AG20443 (cell line): ENCODE measurements around the gene AKAP5.

Source experiments
- DNase-seq: peaks from one replicate; pipeline ENCODE4 v3.0.0; 2012; ENCODE audit warnings: low spot score, mixed read lengths

Gene AKAP5, protein sequence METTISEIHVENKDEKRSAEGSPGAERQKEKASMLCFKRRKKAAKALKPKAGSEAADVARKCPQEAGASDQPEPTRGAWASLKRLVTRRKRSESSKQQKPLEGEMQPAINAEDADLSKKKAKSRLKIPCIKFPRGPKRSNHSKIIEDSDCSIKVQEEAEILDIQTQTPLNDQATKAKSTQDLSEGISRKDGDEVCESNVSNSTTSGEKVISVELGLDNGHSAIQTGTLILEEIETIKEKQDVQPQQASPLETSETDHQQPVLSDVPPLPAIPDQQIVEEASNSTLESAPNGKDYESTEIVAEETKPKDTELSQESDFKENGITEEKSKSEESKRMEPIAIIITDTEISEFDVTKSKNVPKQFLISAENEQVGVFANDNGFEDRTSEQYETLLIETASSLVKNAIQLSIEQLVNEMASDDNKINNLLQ

DNA sequence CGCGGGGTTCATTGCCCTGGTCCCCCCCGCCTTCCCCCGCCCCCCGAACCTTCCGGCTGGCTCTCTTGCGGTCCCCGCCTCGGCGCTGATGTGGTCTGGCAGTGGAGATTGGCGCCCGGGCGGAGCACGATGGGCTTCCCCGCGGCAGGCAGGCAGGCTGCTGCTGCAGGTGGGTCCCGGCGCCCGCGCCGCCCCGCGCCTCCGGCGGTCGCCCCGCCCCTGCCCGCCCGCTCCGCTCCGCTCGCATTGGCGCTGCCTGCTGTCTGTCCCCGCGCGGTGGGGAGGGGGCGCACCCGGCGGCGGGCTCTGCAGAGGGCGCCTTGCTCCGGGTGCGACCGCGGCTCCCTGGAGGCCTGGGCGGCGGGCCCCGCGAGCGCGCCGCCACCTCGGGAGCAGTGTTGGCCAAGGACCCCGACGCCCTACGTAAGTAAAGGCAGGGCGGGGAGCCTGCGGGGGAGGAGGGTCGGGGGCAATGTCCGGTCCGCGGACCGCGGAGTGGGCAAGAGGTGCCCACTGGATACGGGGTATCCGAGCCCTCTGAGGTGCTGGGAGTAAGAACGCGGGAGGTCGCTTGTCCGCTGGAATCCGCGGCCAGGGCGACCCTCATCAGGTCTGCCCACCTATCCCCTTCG is at the start of gene AKAP5:
AKAP5 (plus strand) TSS at position 309 of the 632 bp plus-strand sequence. CDS start 2,896 bp downstream, outside the sequence.
- DNase-seq = peak; percentile 77

DNA sequence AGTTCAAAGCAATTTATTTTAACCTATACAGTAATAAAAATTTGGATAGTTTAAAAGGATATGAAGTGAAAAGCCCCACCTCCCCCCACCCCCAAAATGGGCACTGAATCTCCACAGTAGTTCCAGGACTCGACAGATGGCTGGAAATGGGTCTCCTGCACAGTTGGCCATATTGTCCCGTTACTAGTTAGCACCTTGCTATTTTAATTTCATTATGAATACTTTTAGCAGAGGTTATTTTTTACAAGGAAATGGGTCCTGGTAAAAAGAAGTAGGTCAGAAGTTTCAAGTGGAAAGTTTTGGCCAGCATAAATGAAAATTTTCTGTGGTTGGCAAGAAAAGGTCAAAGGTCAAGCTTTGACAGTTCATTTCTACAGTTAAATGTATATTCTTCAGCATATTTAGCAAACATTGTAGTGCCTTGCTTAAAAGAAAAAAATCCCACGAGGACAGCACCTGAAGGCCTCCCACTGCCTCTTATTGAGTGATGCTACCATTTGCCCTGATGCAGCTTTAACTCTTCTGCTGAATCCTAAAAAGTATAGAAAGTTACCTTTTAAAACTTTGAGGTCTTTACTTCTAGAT is 48.9 kb upstream of the AKAP5 start:
- DNase-seq = no peak

DNA sequence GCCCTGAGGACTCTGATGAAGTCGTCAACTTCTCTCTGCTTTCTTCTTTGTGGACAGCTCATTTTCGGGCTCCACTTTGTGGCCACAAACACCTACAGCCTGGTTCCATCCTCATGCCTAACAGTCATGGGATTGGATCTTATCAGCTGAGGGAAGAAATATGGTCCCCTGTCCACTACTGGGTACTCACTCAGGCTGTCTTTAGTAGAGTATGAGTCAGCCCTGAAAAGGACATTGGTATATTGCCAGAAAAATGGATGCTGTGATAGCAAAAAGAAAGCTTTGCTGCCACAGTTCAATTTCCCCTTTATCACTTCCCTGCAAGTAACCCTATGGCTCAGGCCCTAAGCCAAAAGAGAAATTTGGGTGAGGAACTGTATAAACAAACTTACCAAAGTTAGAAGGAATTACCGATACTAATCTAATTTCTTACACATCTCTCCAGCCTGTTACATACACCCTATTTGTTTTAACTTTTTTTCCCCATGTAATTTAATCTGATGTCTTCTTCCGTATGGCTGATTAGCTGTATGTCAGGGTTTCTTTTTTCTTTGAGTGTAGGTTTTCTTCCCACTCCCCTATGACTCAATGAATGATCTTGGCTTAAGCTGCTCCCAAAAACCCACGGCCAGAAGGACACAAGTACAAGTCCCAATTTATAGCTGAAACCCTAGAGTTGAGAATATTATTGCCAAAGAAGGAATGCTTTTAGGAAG is 48.1 kb upstream of the AKAP5 start:
- no peak for DNase-seq

GRCh38 chr14:64417771-64418125 is 47.6 kb upstream of the AKAP5 start:
- no peak for DNase-seq

DNA sequence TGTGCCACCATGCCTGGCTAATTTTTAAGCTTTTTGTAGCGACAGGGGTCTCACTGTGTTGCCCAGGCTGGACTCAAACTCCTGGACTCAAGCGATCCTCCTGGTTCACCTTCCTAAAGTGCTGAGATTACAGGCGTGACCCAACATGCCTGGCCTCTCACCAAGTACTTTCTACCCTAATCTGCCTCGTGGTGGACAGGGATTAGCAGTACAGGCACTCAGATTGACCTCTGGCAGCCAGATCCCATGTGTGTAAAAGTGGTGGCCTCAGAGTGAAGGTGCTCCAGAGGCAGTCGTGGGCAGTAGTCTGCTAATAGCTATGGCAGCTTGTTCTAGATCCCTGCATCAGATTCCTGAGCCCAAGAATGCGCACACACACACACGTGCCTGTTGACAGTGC is 46.3 kb upstream of the AKAP5 start:
- DNase-seq = no peak

GRCh38 chr14:64421166-64421565 is 44.1 kb upstream of the AKAP5 start:
- DNase-seq = peak; percentile 32

DNA sequence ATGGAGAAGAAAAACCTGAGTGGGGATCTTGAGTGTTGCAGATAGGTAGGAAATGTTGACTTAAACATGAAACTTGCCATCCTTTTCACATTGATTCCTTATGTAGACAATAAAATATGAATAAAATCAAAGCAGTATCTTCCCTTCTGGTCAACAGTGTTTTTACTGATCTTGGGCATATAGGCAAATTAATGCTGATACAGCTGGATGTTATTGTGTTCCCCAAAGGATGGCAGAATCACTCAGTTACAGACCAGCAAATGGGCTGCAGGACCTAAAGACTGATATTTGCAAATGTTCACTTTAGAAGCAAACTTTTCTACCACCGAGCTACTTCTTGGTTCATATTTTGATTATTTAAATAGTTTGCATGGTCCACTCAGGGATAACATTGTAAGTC is 43.3 kb upstream of the AKAP5 start:
- no peak for DNase-seq

GRCh38 chr14:64422756-64423155 is 42.5 kb upstream of the AKAP5 start:
- DNase-seq = no peak

- peak; percentile 13 for DNase-seq
Measured at GRCh38 chr14:64423987-64424386, 41.3 kb upstream of the AKAP5 start.

- no peak for DNase-seq
Measured at GRCh38 chr14:64434528-64434927, 30.8 kb upstream of the AKAP5 start.

GRCh38 chr14:64438181-64438841 is 27.0 kb upstream of the AKAP5 start:
- DNase-seq = peak; percentile 86

- DNase-seq = no peak
Measured at GRCh38 chr14:64439141-64439540, 26.2 kb upstream of the AKAP5 start.

- DNase-seq = peak; percentile 21
Measured at GRCh38 chr14:64440494-64440893, 24.8 kb upstream of the AKAP5 start.

- DNase-seq = no peak
Measured at GRCh38 chr14:64442300-64442988, 22.9 kb upstream of the AKAP5 start.

- no peak for DNase-seq
Measured at GRCh38 chr14:64444140-64444539, 21.2 kb upstream of the AKAP5 start.

DNA sequence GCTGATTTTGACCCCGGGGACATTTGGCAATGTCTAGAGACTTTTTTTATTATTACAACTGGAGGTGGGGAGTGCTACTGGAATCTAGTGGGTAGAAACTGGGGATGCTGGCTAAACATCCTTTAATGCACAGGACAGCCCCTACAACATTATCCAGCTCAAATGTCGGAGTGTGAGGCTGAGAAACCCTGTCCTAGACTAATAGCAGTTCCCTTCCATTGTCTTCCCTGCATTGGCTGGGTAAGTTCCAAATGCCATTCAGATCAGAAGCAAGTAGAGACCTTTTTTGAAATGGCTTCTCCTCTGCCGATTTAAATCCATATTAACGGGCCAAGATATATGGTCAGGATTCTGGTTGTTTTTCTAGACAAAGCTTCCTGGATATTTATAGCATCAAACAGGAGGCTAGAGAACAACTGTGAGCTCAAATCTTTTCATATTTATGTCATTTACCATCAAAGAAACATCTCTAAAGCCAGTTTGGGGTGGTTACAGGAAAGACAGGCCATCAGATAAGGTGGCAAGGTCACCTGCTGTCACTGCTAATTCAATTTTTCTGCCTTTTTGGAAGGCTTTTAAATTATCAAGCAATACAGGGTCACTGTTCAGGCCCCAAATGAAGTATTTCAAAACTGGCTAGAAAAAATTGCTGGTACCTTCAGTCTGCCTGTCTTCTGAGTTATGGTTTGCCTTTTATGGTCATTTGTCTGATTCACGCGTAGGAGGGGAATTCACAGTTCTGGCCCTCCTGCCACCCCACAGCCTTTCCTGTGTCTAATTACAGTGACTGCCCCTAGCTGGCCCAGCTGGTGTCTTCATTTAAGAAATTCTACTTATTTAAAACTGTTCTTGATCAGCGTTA is 20.1 kb upstream of the AKAP5 start:
- peak; percentile 78 for DNase-seq

DNA sequence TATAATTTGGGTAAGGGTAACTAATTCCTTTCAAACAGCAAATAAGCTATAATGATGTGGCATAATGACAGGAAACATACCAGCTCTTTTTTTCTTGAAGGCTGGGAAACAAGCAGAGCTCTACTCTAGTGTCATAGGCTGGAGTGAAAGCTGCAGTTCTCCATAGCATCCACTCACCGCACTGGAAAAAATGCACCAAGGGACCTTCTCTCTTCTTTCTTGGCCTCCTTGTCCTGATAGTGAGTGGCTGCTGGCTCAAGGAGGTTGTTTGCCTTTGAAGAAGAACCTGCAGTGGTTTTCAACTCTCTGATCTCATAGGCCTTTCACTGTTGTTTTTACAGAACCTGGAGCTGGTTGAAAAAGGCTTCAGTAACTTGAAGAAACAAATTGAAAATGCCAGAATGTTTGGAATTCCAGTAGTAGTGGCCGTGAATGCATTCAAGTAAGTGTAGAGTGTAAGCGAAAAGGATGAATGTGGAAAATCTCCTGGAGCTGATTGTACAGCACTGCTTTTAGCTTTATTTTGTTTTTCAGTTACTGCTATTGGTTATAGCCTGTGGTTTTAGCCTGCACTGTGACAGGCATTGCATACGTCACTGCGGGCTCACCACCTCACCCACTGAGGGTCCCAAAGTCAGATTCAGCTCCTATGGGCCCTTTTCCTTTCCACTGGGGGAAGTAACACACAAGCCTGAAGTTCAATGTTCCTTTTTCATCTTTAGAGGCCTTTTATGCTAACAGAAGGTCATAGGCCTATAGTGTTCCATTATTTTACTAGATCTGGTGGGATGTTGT is 17.2 kb upstream of the AKAP5 start:
- no peak for DNase-seq

- DNase-seq = no peak
Measured at GRCh38 chr14:64450255-64450654, 15.0 kb upstream of the AKAP5 start.

DNA sequence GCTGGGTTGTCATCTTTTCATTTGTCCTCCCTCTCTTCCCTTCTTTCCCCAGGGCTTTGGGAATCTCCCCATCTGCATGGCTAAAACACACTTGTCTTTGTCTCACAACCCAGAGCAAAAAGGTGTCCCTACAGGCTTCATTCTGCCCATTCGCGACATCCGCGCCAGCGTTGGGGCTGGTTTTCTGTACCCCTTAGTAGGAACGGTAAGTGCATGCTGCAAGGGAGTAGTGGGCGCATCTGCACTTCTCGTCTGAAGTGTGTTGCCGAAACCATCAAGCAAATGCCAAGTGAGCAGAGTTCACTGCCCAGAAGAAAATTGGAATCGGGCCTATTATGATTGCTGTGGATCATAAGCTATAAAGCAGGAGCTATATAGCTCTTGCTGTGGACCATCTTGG is 10.6 kb upstream of the AKAP5 start:
- DNase-seq = no peak
